Liver (tissue), 9 donors: ENCODE results near the gene ZNF594. TPM values are rescaled to one million over a fixed set of nuclear protein-coding genes. Genes with fewer than 3 reads are reported as not detected.
"Not testable (repeated sequence)": the region's sequence is repeated elsewhere in the genome, so short reads cannot be mapped to it uniquely, and the experiment has no call there.

ENCODE experiments used
- DNase-seq: peaks from one replicate; pipeline ENCODE4 v3.0.0-alpha.2; 2017; ENCODE audit warnings: low spot score
- H3K27ac ChIP-seq, 2 donors: one replicate each; pipeline ENCODE4 v1.7.0; 2013; ENCODE audit warnings: inconsistent platforms in 2 of 2, low read length in 2 of 2, control low read depth in 1 of 2, low read depth in 1 of 2, mild to moderate bottlenecking in 1 of 2
- H3K27me3 ChIP-seq, 4 donors: one replicate each; pipeline versions ENCODE4 v1.6.1 to v1.7.0; 2013; ENCODE audit warnings: low read length in 3 of 4, inconsistent platforms in 1 of 4, mild to moderate bottlenecking in 1 of 4, moderate library complexity in 1 of 4; ENCODE audit not compliant: control insufficient read depth in 4 of 4, insufficient read depth in 4 of 4
- H3K36me3 ChIP-seq, 4 donors: one replicate each; pipeline versions ENCODE4 v1.6.1 to v1.7.0; 2013; ENCODE audit warnings: low read length in 3 of 4, mild to moderate bottlenecking in 3 of 4, low read depth in 1 of 4, moderate library complexity in 1 of 4; ENCODE audit not compliant: control insufficient read depth in 4 of 4, insufficient read depth in 3 of 4
- H3K4me1 ChIP-seq, 4 donors: one replicate each; pipeline versions ENCODE4 v1.6.1 to v1.7.0; 2013; ENCODE audit warnings: low read length in 3 of 4, mild to moderate bottlenecking in 3 of 4, moderate library complexity in 1 of 4; ENCODE audit not compliant: control insufficient read depth in 4 of 4, insufficient read depth in 4 of 4
- H3K4me3 ChIP-seq, 3 donors: one replicate each; pipeline versions ENCODE4 v1.6.1 to v1.7.0; 2013; ENCODE audit warnings: low read length in 3 of 3, control low read depth in 1 of 3, low read depth in 1 of 3, mild to moderate bottlenecking in 1 of 3
- H3K9ac ChIP-seq, 2 donors: one replicate each; pipeline ENCODE4 v1.7.0; 2013; ENCODE audit warnings: low read length in 2 of 2, mild to moderate bottlenecking in 2 of 2, moderate library complexity in 2 of 2, control low read depth in 1 of 2, low read depth in 1 of 2
- H3K9me3 ChIP-seq, 4 donors: one replicate each; pipeline versions ENCODE4 v1.6.1 to v1.7.0; 2013; ENCODE audit warnings: low read length in 3 of 4; ENCODE audit not compliant: control insufficient read depth in 4 of 4
- EGR1 ChIP-seq, 2 donors: IDR thresholded peaks; 2 replicates each; pipeline ENCODE4 v1.6.1; 2016 to 2018; ENCODE audit warnings: antibody characterized with exemption in 2 of 2, low read depth in 2 of 2
- FOXA1 ChIP-seq: IDR thresholded peaks from 2 replicates; pipeline ENCODE4 v1.6.1; 2016; ENCODE audit warnings: antibody characterized with exemption
- FOXA2 ChIP-seq: IDR thresholded peaks from 2 replicates; pipeline ENCODE4 v1.6.1; 2016; ENCODE audit warnings: antibody characterized with exemption
- GABPA ChIP-seq, 2 donors: IDR thresholded peaks in 1 of 2; conservative IDR thresholded peaks in 1 of 2; 2 replicates each; pipeline ENCODE4 v1.6.1; 2016; ENCODE audit warnings: antibody characterized with exemption in 2 of 2, mild to moderate bottlenecking in 1 of 2, moderate library complexity in 1 of 2
- HNF4A ChIP-seq, 2 donors: conservative IDR thresholded peaks; 2 replicates each; pipeline ENCODE4 v1.6.1; 2016; ENCODE audit warnings: antibody characterized with exemption in 2 of 2, mild to moderate bottlenecking in 2 of 2
- HNF4G ChIP-seq: IDR thresholded peaks from 2 replicates; pipeline ENCODE4 v1.6.1; 2016; ENCODE audit warnings: antibody characterized with exemption
- JUND ChIP-seq, 2 donors: IDR thresholded peaks; 2 replicates each; pipeline ENCODE4 v1.6.1; 2016; ENCODE audit warnings: antibody characterized with exemption in 2 of 2
- NR2F2 ChIP-seq: IDR thresholded peaks from 2 replicates; pipeline ENCODE4 v1.6.1; 2016; ENCODE audit warnings: antibody characterized with exemption
- RAD21 ChIP-seq, 2 donors: IDR thresholded peaks; 2 replicates each; pipeline ENCODE4 v1.6.1; 2016; ENCODE audit warnings: antibody characterized with exemption in 2 of 2, mild to moderate bottlenecking in 2 of 2
- RXRA ChIP-seq, 2 donors: IDR thresholded peaks; 2 replicates each; pipeline ENCODE4 v1.6.1; 2017 to 2018; ENCODE audit warnings: antibody characterized with exemption in 2 of 2, mild to moderate bottlenecking in 1 of 2
- SP1 ChIP-seq: IDR thresholded peaks from 2 replicates; pipeline ENCODE4 v1.6.1; 2018; ENCODE audit warnings: antibody characterized with exemption, mild to moderate bottlenecking
- TAF1 ChIP-seq: conservative IDR thresholded peaks from 2 replicates; pipeline ENCODE4 v1.6.1; 2016; ENCODE audit warnings: antibody characterized with exemption, mild to moderate bottlenecking
- YY1 ChIP-seq: IDR thresholded peaks from 2 replicates; pipeline ENCODE4 v1.6.1; 2016; ENCODE audit warnings: antibody characterized with exemption, mild to moderate bottlenecking
- WGBS: extraction: QIAGEN DNeasy Blood & Tissue Kit; methylation state at CpG from one replicate; pipeline ENCODE4 v1.1.7; 2013; 5-methylcytosine and 5-hydroxymethylcytosine counted together
- polyA plus RNA-seq, 2 donors: library from polyadenylated mRNA; stranded (reverse) in 1 of 2; unstranded in 1 of 2; fragments of 200-250 nt in 1 of 2; fragments of >200 nt in 1 of 2; fragmentation: Nextera tagmentation in 1 of 2; extraction: Ambion mirVana in 1 of 2; gene quantifications; one replicate each; pipeline versions ENCODE4 v1.2.1 to v1.2.3, GENCODE V29; 2013 to 2015
- total RNA-seq, 2 donors: library from RNA; depleted of rRNA; stranded (reverse); fragments of >200 nt; gene quantifications; one replicate each; pipeline ENCODE4 v1.2.3, GENCODE V29; 2014
- TF ChIP-seq, protein P1 (sequence below): fragments of 150-350 bp; IDR thresholded peaks from 2 replicates; pipeline ENCODE4 v1.5.1; 2017; ENCODE audit warnings: improper control_type of control experiment, low read depth, low read length; ENCODE audit not compliant: missing input control
- TF ChIP-seq, protein P2 (sequence below): IDR thresholded peaks from 2 replicates; pipeline ENCODE4 v1.6.1; 2016; ENCODE audit warnings: antibody characterized with exemption
- TF ChIP-seq, protein P3 (sequence below): IDR thresholded peaks from 2 replicates; pipeline ENCODE4 v1.6.1; 2016; ENCODE audit warnings: antibody characterized with exemption
- TF ChIP-seq, protein P4 (sequence below): IDR thresholded peaks from 2 replicates; pipeline ENCODE4 v1.6.1; 2016; ENCODE audit warnings: antibody characterized with exemption
- TF ChIP-seq, protein P5 (sequence below): IDR thresholded peaks from 2 replicates; pipeline ENCODE4 v1.6.1; 2016; ENCODE audit warnings: antibody characterized with exemption, mild to moderate bottlenecking
- donor health status: healthy.
- donor health status: healthy.
- donor health status: healthy.
- donor health status: healthy.
- donor health status: healthy.

Gene ZNF594
- total and polyA plus RNA-seq, 4 donors, result 0.76 to 7.4 (median 4.1) TPM

DNA sequence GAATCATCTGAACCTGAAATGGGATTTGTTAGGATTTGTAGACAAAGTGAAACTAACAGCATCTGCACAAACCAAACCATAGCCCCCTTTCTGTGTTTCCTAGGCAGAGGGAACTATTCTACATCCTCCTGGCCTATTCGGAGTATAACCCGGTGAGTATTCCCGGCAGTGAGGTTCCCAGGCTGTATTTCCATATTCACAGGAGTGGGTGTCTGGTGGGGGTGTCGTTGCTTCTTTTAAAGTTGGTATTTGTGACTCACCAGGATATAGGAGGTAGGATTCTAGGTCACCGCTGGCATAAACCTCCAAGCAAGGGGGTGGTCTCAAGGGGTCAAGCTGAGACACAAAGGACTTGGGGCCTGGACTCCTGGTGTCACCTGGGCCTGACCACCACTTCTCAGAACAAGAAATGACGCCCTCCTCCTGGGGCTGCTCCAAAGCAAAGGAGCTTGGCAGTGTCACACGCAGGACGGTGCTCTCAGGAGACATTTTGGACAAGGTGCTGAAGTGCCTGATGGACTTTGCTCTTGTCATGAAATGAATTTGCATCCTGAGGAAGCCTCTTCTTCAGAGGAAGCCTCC, 56.4 kb downstream of the ZNF594 start:
- WGBS, result 87% methylated on average over 8 of the region's 8 CpGs
- DNase-seq, result not testable (repeated sequence)

DNA sequence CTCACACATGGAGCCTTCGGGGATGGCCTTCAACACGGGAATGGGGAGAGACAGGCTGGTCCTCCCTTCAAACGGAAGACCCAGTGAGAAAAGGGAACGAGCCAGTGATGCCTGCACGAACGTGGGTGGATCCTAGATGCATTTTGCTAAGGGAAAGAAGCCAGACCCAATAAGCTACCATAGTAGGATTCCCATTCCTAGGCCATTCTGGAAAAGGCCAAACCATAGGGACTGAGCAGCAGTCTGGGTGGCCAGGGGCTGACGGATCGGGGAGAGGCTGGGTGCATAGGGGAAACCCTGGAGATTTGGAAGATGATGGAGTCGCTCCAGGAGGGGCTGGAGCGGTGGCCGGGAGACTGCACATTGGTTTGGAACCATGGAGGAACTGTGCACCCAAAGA, 57.1 kb downstream of the ZNF594 start:
- not testable (repeated sequence) for DNase-seq, H3K9ac ChIP-seq, H3K27ac ChIP-seq, H3K4me3 ChIP-seq, H3K36me3 ChIP-seq, H3K27me3 ChIP-seq, H3K9me3 ChIP-seq, H3K4me1 ChIP-seq
- WGBS, result 88% methylated on average over 11 of the region's 11 CpGs

More for the DNA sequence above, 56.4 kb downstream of the ZNF594 start:
- not testable (repeated sequence) for H3K36me3 ChIP-seq, H3K27ac ChIP-seq, H3K9me3 ChIP-seq, H3K4me1 ChIP-seq, H3K9ac ChIP-seq, H3K27me3 ChIP-seq, H3K4me3 ChIP-seq

DNA sequence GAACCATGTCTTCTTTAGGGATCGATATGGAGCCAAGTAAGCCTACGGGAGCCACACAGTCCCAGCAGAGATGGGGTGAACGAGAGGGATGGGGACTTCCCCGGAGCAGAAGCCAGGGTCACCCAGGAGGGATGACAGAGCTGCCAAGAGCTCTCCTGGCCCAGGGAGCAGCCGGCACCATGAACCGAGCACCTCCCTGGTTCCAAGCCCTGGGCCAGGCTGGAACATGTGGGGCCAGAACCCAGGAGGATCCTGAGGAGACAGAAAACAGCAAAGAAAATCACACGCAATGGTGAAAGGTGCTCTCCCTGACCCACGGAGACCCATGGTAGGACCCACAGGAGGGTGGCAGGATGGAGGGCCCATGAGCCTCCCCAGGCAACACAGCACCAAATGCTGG, 57.7 kb downstream of the ZNF594 start:
- H3K4me1 ChIP-seq, DNase-seq, H3K27ac ChIP-seq, H3K9ac ChIP-seq, H3K4me3 ChIP-seq, H3K36me3 ChIP-seq, H3K9me3 ChIP-seq, H3K27me3 ChIP-seq: not testable (repeated sequence)
- 88% methylated on average over 8 of the region's 8 CpGs for WGBS

DNA sequence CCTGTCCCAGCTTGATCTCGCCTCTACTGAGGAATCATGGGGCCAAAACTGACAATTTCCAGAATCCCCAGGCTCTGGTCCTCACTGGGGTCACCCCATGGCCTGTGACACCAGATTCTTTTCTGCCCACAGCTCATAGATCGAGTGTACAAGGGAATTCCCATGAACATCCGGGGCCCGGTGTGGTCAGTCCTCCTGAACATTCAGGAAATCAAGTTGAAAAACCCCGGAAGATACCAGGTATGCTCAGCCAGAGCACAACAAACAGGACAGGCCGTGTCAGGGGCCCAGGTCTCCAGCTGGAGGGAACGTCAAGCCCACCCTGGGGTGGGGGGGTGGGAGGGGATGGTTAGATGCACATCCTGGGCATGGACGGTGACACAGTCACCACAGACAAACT, 58.4 kb downstream of the ZNF594 start:
- Histone ChIP-seq H3K27ac (no peak overlapping the region), H3K36me3 (no peaks in the 10 kb centered on the region), H3K4me1 (no peaks in the 10 kb centered on the region), H3K4me3 (no peak overlapping the region), H3K9ac (no peak overlapping the region), H3K27me3 (no peaks in the 10 kb centered on the region), H3K9me3 (no peaks in the 10 kb centered on the region)
- WGBS, result 76% methylated on average over 8 of the region's 8 CpGs
- no peak for DNase-seq
- TF ChIP-seq RXRA (IDR thresholded peaks at IDR 0.05) (no peak), HNF4A (conservative IDR thresholded peaks at IDR 0.05) (no peak), RAD21 (IDR thresholded peaks at IDR 0.05) (no peak), FOXA1 (no peak), HNF4G (no peak), FOXA2 (no peak), TAF1 (no peak), YY1 (no peak), NR2F2 (no peak), GABPA (IDR thresholded peaks at IDR 0.05 in 1 of 2, conservative IDR thresholded peaks at IDR 0.05 in 1 of 2) (no peak), SP1 (no peak), EGR1 (IDR thresholded peaks at IDR 0.05; ENCODE audit: low read depth in 2 of 2) (no peak), JUND (IDR thresholded peaks at IDR 0.05) (no peak)
- TF ChIP-seq, protein P1, sequence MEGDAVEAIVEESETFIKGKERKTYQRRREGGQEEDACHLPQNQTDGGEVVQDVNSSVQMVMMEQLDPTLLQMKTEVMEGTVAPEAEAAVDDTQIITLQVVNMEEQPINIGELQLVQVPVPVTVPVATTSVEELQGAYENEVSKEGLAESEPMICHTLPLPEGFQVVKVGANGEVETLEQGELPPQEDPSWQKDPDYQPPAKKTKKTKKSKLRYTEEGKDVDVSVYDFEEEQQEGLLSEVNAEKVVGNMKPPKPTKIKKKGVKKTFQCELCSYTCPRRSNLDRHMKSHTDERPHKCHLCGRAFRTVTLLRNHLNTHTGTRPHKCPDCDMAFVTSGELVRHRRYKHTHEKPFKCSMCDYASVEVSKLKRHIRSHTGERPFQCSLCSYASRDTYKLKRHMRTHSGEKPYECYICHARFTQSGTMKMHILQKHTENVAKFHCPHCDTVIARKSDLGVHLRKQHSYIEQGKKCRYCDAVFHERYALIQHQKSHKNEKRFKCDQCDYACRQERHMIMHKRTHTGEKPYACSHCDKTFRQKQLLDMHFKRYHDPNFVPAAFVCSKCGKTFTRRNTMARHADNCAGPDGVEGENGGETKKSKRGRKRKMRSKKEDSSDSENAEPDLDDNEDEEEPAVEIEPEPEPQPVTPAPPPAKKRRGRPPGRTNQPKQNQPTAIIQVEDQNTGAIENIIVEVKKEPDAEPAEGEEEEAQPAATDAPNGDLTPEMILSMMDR, result no peak
- TF ChIP-seq, protein P2, sequence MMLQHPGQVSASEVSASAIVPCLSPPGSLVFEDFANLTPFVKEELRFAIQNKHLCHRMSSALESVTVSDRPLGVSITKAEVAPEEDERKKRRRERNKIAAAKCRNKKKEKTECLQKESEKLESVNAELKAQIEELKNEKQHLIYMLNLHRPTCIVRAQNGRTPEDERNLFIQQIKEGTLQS, result no peak
- TF ChIP-seq, protein P3, sequence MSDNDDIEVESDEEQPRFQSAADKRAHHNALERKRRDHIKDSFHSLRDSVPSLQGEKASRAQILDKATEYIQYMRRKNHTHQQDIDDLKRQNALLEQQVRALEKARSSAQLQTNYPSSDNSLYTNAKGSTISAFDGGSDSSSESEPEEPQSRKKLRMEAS, result no peak
- TF ChIP-seq, protein P4, sequence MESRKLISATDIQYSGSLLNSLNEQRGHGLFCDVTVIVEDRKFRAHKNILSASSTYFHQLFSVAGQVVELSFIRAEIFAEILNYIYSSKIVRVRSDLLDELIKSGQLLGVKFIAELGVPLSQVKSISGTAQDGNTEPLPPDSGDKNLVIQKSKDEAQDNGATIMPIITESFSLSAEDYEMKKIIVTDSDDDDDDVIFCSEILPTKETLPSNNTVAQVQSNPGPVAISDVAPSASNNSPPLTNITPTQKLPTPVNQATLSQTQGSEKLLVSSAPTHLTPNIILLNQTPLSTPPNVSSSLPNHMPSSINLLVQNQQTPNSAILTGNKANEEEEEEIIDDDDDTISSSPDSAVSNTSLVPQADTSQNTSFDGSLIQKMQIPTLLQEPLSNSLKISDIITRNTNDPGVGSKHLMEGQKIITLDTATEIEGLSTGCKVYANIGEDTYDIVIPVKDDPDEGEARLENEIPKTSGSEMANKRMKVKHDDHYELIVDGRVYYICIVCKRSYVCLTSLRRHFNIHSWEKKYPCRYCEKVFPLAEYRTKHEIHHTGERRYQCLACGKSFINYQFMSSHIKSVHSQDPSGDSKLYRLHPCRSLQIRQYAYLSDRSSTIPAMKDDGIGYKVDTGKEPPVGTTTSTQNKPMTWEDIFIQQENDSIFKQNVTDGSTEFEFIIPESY, result no peak
- TF ChIP-seq, protein P5, sequence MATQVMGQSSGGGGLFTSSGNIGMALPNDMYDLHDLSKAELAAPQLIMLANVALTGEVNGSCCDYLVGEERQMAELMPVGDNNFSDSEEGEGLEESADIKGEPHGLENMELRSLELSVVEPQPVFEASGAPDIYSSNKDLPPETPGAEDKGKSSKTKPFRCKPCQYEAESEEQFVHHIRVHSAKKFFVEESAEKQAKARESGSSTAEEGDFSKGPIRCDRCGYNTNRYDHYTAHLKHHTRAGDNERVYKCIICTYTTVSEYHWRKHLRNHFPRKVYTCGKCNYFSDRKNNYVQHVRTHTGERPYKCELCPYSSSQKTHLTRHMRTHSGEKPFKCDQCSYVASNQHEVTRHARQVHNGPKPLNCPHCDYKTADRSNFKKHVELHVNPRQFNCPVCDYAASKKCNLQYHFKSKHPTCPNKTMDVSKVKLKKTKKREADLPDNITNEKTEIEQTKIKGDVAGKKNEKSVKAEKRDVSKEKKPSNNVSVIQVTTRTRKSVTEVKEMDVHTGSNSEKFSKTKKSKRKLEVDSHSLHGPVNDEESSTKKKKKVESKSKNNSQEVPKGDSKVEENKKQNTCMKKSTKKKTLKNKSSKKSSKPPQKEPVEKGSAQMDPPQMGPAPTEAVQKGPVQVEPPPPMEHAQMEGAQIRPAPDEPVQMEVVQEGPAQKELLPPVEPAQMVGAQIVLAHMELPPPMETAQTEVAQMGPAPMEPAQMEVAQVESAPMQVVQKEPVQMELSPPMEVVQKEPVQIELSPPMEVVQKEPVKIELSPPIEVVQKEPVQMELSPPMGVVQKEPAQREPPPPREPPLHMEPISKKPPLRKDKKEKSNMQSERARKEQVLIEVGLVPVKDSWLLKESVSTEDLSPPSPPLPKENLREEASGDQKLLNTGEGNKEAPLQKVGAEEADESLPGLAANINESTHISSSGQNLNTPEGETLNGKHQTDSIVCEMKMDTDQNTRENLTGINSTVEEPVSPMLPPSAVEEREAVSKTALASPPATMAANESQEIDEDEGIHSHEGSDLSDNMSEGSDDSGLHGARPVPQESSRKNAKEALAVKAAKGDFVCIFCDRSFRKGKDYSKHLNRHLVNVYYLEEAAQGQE, result no peak
